Mammary epithelial cell (primary cell): Measurements from ENCODE around the gene TLR5.

Experiments used
- EZH2 ChIP-seq: IDR thresholded peaks from 2 replicates; pipeline ENCODE4 v1.6.1; 2012; ENCODE audit warnings: low read length, inconsistent platforms, borderline replicate concordance
- TF ChIP-seq, protein P1 (sequence below), 2 donors: IDR thresholded peaks in 1 of 2; conservative IDR thresholded peaks in 1 of 2; 2 replicates each; pipeline ENCODE4 v1.5.1; 2011 to 2012; ENCODE audit warnings: inconsistent platforms in 2 of 2, low read length in 2 of 2, mild to moderate bottlenecking in 2 of 2, control low read depth in 1 of 2, low read depth in 1 of 2; ENCODE audit not compliant: insufficient read depth in 1 of 2; ENCODE audit errors: extremely low read depth in 1 of 2

DNA sequence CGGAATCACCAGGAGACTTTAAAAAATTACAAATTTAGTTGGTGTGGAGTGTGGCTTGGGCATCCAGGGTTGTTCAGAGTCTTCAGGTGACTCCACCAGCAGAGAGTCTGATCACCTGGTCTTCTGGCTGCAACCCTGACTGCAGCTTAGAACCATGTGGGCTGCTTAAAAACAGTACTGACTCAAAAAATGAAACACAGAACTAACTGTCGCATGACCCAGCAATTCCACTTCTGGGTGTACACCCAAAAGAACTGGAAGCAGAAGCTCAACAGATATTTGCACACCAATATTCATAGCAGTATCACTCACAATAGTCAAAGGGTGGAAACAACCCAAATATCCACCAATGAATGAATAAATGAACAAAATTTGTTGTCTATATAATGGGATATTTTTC, 17.3 kb downstream of the TLR5 start:
- TF ChIP-seq, protein P1, sequence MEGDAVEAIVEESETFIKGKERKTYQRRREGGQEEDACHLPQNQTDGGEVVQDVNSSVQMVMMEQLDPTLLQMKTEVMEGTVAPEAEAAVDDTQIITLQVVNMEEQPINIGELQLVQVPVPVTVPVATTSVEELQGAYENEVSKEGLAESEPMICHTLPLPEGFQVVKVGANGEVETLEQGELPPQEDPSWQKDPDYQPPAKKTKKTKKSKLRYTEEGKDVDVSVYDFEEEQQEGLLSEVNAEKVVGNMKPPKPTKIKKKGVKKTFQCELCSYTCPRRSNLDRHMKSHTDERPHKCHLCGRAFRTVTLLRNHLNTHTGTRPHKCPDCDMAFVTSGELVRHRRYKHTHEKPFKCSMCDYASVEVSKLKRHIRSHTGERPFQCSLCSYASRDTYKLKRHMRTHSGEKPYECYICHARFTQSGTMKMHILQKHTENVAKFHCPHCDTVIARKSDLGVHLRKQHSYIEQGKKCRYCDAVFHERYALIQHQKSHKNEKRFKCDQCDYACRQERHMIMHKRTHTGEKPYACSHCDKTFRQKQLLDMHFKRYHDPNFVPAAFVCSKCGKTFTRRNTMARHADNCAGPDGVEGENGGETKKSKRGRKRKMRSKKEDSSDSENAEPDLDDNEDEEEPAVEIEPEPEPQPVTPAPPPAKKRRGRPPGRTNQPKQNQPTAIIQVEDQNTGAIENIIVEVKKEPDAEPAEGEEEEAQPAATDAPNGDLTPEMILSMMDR (conservative IDR thresholded peaks at IDR 0.05 in 1 of 2, IDR thresholded peaks at IDR 0.05 in 1 of 2; ENCODE audit: extremely low read depth in 1 of 2, insufficient read depth in 1 of 2, low read depth in 1 of 2, low read length in 2 of 2) = no peak
- TF ChIP-seq EZH2 = no peak
